WTC11 (cell line): ENCODE results near the gene AQP2.

Experiments used
- ATF1 ChIP-seq: sonication (generic); formaldehyde crosslinking; IDR thresholded peaks from 2 replicates; pipeline ENCODE4 v1.8.1; 2023; ENCODE audit warnings: mild to moderate bottlenecking, moderate library complexity, missing genetic modification reagents
- ATF3 ChIP-seq: sonication (generic); formaldehyde crosslinking; conservative IDR thresholded peaks from 2 replicates; pipeline ENCODE4 v1.8.1; 2022; ENCODE audit warnings: mild to moderate bottlenecking, missing genetic modification reagents
- EMX1 ChIP-seq: fragments of 250-450 bp; sonication (Bioruptor Pico); IDR thresholded peaks from 2 replicates; pipeline ENCODE4 v1.8.0; 2021; ENCODE audit warnings: mild to moderate bottlenecking
- ESRRA ChIP-seq: sonication (generic); formaldehyde crosslinking; IDR thresholded peaks from 2 replicates; pipeline ENCODE4 v1.8.1; 2022; ENCODE audit warnings: mild to moderate bottlenecking, missing genetic modification reagents, borderline replicate concordance
- JUN ChIP-seq: sonication (generic); formaldehyde crosslinking; IDR thresholded peaks from 2 replicates; pipeline ENCODE4 v1.8.0; 2023; ENCODE audit warnings: mild to moderate bottlenecking, missing genetic modification reagents
- NR1H2 ChIP-seq: sonication (generic); formaldehyde crosslinking; IDR thresholded peaks from 2 replicates; pipeline ENCODE4 v1.9.0; 2021; ENCODE audit warnings: mild to moderate bottlenecking, moderate library complexity, missing genetic modification reagents
- SP1 ChIP-seq: sonication (generic); formaldehyde crosslinking; conservative IDR thresholded peaks from 2 replicates; pipeline ENCODE4 v1.8.1; 2022; ENCODE audit warnings: missing genetic modification reagents
- TEAD4 ChIP-seq: sonication (generic); formaldehyde crosslinking; IDR thresholded peaks from 2 replicates; pipeline ENCODE4 v1.8.0; 2022; ENCODE audit warnings: mild to moderate bottlenecking, missing genetic modification reagents
- USF2 ChIP-seq: sonication (generic); formaldehyde crosslinking; IDR thresholded peaks from 2 replicates; pipeline ENCODE4 v1.8.1; 2023; ENCODE audit warnings: mild to moderate bottlenecking, missing genetic modification reagents, moderate library complexity
- TF ChIP-seq, protein P1 (sequence below): fragments of 200-600 bp; IDR thresholded peaks from 2 replicates; pipeline ENCODE4 v1.8.0; 2022; ENCODE audit warnings: antibody characterized with exemption
- TF ChIP-seq, protein P2 (sequence below): sonication (generic); formaldehyde crosslinking; IDR thresholded peaks from 2 replicates; pipeline ENCODE4 v1.8.1; 2022; ENCODE audit warnings: mild to moderate bottlenecking, moderate library complexity, missing genetic modification reagents

DNA sequence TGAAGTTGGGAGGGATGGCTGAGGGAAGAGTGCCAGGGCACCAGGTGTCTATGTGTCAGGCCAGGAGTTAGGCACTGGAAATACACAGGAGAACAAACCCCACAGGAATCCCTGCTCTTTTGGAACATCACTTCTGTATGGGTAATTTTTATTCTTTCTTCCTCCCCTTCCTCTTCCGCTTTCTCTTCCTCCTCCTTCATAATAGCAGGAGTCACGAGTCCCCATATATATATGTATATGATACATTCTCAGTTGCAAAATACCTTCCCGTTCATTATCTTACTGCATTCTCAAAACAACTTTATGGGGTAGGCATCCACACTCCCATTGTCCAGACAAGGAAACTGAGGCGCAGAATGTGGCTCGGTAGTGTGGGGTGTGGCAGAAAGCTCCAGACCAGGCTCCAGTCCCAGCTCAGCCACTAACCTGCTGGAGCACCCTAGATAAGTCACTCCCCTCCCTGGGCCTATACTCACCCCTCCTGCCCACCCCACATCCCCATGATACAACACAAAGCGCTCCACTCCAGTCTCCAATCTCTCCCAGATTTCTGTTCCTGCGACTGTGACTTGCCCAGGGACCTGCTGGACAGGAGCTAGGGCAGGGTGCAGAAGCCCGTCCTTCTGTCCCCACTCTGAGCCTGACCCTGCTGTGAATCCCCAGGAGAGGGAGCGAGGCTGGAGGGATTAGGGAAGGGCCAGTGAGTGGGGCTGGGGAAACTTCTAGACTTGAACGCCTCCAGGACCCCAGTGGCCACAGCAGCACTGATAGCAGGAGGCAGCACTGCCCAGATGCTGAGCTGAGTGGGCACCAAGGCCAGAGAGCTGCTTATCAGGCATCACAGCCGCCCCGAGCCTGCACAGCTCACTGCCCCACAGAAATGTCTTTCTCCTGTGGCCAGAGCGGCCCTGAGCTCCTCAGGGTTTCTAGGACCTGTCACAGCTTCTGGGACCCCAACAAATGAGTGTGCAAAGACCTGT lies 1.4 kb upstream of the AQP2 start:
- TF ChIP-seq, protein P1, sequence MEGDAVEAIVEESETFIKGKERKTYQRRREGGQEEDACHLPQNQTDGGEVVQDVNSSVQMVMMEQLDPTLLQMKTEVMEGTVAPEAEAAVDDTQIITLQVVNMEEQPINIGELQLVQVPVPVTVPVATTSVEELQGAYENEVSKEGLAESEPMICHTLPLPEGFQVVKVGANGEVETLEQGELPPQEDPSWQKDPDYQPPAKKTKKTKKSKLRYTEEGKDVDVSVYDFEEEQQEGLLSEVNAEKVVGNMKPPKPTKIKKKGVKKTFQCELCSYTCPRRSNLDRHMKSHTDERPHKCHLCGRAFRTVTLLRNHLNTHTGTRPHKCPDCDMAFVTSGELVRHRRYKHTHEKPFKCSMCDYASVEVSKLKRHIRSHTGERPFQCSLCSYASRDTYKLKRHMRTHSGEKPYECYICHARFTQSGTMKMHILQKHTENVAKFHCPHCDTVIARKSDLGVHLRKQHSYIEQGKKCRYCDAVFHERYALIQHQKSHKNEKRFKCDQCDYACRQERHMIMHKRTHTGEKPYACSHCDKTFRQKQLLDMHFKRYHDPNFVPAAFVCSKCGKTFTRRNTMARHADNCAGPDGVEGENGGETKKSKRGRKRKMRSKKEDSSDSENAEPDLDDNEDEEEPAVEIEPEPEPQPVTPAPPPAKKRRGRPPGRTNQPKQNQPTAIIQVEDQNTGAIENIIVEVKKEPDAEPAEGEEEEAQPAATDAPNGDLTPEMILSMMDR = no peak
- TF ChIP-seq NR1H2 (CRISPR knock-in tag) = no peak
- TF ChIP-seq, protein P2, sequence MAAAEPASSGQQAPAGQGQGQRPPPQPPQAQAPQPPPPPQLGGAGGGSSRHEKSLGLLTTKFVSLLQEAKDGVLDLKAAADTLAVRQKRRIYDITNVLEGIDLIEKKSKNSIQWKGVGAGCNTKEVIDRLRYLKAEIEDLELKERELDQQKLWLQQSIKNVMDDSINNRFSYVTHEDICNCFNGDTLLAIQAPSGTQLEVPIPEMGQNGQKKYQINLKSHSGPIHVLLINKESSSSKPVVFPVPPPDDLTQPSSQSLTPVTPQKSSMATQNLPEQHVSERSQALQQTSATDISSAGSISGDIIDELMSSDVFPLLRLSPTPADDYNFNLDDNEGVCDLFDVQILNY (CRISPR knock-in tag) = no peak
- no peak for TF ChIP-seq USF2 (CRISPR knock-in tag)
- TF ChIP-seq TEAD4 (CRISPR knock-in tag) = no peak
- TF ChIP-seq ESRRA (CRISPR knock-in tag) = no peak
- TF ChIP-seq EMX1 (CRISPR knock-in tag) = no peak
- TF ChIP-seq ATF3 (CRISPR knock-in tag) = no peak
- no peak for TF ChIP-seq ATF1 (CRISPR knock-in tag)
- TF ChIP-seq JUN (CRISPR knock-in tag) = no peak
- TF ChIP-seq SP1 (CRISPR knock-in tag) = no peak
